Adrenal gland (tissue), 12 donors: ENCODE measurements around the gene SLC38A2. TPM values are rescaled to one million over a fixed set of nuclear protein-coding genes. Genes with fewer than 3 reads are reported as not detected.
A peak's percentile ranks its signal among the peaks of the same experiment; 100 is the strongest.

ENCODE experiments used
- DNase-seq, 7 donors: peaks; one replicate each; pipeline ENCODE4 v3.0.0-alpha.2; 2019 to 2020
- H3K27ac ChIP-seq, 5 donors: fragments of 200-600 bp; sonication (generic) in 4 of 5; 1 replicate in 3 of 5; 2 replicates in 2 of 5; pipeline versions ENCODE4 v1.5.1 to v1.8.0; 2016 to 2020; ENCODE audit warnings: mild to moderate bottlenecking in 1 of 5
- H3K27me3 ChIP-seq: fragments of 200-600 bp; 2 replicates; pipeline ENCODE4 v1.8.0; 2021
- H3K36me3 ChIP-seq, 2 donors: fragments of 200-600 bp; replicated peaks in 1 of 2; 1 replicate in 1 of 2; 2 replicates in 1 of 2; pipeline versions ENCODE4 v1.5.1 to v1.8.0; 2018 to 2022
- H3K4me1 ChIP-seq, 2 donors: fragments of 200-600 bp; replicated peaks in 1 of 2; 1 replicate in 1 of 2; 2 replicates in 1 of 2; pipeline versions ENCODE4 v1.5.1 to v1.8.0; 2018 to 2021
- H3K4me3 ChIP-seq, 4 donors: fragments of 200-600 bp; sonication (generic) in 3 of 4; one replicate each; pipeline ENCODE4 v1.5.1; 2016 to 2018
- H3K9me3 ChIP-seq, 3 donors: fragments of 200-600 bp; sonication (generic) in 1 of 3; replicated peaks in 1 of 3; 1 replicate in 2 of 3; 2 replicates in 1 of 3; pipeline versions ENCODE4 v1.5.1 to v1.8.0; 2016 to 2021
- POLR2A ChIP-seq, 2 donors: fragments of 450-650 bp; IDR thresholded peaks; one replicate each; pipeline ENCODE4 v1.6.1; 2017; ENCODE audit warnings: antibody characterized with exemption in 2 of 2, mild to moderate bottlenecking in 2 of 2, moderate library complexity in 1 of 2
- WGBS, 4 donors: extraction: QIAGEN DNeasy Blood & Tissue Kit in 2 of 4; methylation state at CpG; one replicate each; pipeline versions ENCODE4 v1.1.5 to v1.1.7; 2013 to 2017; 5-methylcytosine and 5-hydroxymethylcytosine counted together
- intact Hi-C, 2 donors: fragments of 100-400 bp; cut with DNase I; formaldehyde crosslinking; loops; one replicate each; pipeline versions ENCODE4 v1.14.1 to v1.15.0; 2022 to 2023
- polyA plus RNA-seq, 3 donors: library from polyadenylated mRNA; stranded (reverse); fragments of 200-250 nt in 2 of 3; fragments of 350-450 nt in 1 of 3; fragmentation: Illumina TruSeq in 1 of 3; extraction: RNeasy Lipid Tissue Mini Kit (QIAGEN cat#74804) in 1 of 3; gene quantifications; one replicate each; pipeline ENCODE4 v1.2.3, GENCODE V29; 2013 to 2014
- total RNA-seq, 9 donors: library from RNA; depleted of rRNA in 4 of 9; stranded (reverse); fragments of >200 nt in 4 of 9; fragments of 120-200 nt in 1 of 9; fragmentation: NEBNext Ultra II Directional in 1 of 9; extraction: Animal tissue kit (Norgen Biotek cat#: 25700) in 1 of 9; gene quantifications; one replicate each; pipeline versions ENCODE4 v1.1.0 to v1.2.4, GENCODE V29; 2013 to 2023
- TF ChIP-seq, protein P1 (sequence below), 6 experiments: fragments of 450-650 bp in 4 of 6; fragments of 200-600 bp in 2 of 6; sonication (generic) in 1 of 6; IDR thresholded peaks; 1 replicate in 5 of 6; 2 replicates in 1 of 6; pipeline versions ENCODE4 v1.5.1 to v1.8.0; 2016 to 2021; ENCODE audit warnings: antibody characterized with exemption in 6 of 6, mild to moderate bottlenecking in 2 of 6, moderate library complexity in 1 of 6
- donor health status: healthy with polysubstance abuse.
- donor health status: Bipolar disorder and iron deficiency.
- donor health status: DM: yes; HTN: yes; CAD: no.
- donor health status: DM: no; HTN: no; CAD: no.
- donor health status: DM: no; HTN: no; CAD: no.
- donor health status: DM: yes; HTN: yes; CAD: no.

SLC38A2 gene
- total and polyA plus RNA-seq, 12 donors = 94.6 to 948 (median 280) TPM

DNA sequence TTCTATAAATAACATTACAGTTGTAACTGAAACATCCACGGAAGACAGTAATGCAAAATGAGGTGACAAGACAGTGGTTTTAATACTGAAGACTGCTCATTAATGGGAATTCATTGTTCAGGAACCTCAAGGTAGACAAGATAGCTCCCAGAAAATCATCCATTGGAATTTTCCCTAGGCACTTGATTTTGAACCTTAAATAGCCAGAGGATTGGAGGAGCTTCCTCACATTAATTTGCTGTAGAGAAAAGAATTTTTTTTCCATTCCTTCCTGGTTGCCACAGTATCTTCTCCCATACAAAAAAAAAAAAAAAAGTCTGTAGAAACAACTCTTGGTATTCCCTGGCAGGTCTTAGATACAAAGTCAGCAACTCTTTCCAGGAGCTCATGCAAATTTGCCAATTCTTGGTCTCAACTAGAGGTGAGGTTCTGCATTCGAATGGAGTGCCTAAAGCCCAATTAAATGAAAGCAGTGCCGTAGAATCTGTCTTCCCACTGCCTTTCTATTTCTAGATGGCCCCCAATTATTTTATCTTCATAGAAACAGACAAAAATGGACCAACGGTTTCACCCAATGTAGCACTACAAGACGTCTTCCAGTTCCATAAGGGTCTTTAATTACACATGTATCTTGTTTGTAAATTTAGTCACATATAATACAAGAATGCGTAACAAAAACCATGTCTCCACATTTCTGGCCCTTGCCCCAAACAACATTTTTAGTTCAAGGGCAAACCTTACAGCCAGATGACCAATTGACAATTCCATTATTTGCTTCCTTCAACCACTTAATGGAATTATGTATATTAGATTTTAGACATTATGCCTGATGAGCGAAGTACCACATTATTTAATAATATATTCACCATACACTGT is 13.5 kb downstream of the SLC38A2 start:
- peaks cover 0 to 55% of the 10 kb centered on the region in 2 donors for H3K36me3 ChIP-seq
- H3K27ac ChIP-seq = no peak overlapping the region
- H3K4me3 ChIP-seq = no peak overlapping the region
- H3K27me3 ChIP-seq = no peaks in the 10 kb centered on the region
- DNase-seq = no peak
- 90 to 94% (median 92%) methylated on average over 7 of the region's 7 CpGs for WGBS, 4 donors
- H3K4me1 ChIP-seq = peaks cover 7 to 42% of the 10 kb centered on the region in 2 donors
- TF ChIP-seq POLR2A (IDR thresholded peaks at IDR 0.05) = peak in 1 of 2 donors; percentile 1
- TF ChIP-seq, protein P1, sequence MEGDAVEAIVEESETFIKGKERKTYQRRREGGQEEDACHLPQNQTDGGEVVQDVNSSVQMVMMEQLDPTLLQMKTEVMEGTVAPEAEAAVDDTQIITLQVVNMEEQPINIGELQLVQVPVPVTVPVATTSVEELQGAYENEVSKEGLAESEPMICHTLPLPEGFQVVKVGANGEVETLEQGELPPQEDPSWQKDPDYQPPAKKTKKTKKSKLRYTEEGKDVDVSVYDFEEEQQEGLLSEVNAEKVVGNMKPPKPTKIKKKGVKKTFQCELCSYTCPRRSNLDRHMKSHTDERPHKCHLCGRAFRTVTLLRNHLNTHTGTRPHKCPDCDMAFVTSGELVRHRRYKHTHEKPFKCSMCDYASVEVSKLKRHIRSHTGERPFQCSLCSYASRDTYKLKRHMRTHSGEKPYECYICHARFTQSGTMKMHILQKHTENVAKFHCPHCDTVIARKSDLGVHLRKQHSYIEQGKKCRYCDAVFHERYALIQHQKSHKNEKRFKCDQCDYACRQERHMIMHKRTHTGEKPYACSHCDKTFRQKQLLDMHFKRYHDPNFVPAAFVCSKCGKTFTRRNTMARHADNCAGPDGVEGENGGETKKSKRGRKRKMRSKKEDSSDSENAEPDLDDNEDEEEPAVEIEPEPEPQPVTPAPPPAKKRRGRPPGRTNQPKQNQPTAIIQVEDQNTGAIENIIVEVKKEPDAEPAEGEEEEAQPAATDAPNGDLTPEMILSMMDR (IDR thresholded peaks at IDR 0.05) = no peak
- H3K9me3 ChIP-seq = no peaks in the 10 kb centered on the region
- intact Hi-C loops = no loop called here

DNA sequence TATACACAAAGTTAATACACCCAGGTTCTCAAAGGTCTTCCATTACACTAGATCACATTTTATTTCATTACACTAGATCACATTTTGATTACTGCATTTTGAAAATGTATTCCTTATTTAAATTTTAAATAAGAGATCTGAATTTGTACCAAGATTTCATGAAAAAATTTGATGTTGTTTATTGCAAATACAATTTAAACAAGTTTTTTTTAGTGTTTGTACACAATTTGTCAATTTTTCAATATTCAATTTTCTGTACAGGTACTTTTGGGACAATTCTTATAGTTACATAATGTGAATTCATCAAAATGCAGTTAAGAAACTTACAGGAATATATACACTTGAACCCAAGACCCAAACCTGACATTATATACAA is 14.3 kb downstream of the SLC38A2 start:
- intact Hi-C loops = no loop called here
- H3K4me1 ChIP-seq = peaks cover 1 to 35% of the 10 kb centered on the region in 2 donors
- peaks cover 0 to 48% of the 10 kb centered on the region in 2 donors for H3K36me3 ChIP-seq
- H3K27me3 ChIP-seq = no peaks in the 10 kb centered on the region
- no peaks in the 10 kb centered on the region for H3K9me3 ChIP-seq
- no peak overlapping the region for H3K4me3 ChIP-seq
- peak overlapping the region in 1 of 5 donors; percentile 4 for H3K27ac ChIP-seq
- TF ChIP-seq POLR2A (IDR thresholded peaks at IDR 0.05) = no peak
- TF ChIP-seq, protein P1 (IDR thresholded peaks at IDR 0.05) = no peak
- no peak for DNase-seq

DNA sequence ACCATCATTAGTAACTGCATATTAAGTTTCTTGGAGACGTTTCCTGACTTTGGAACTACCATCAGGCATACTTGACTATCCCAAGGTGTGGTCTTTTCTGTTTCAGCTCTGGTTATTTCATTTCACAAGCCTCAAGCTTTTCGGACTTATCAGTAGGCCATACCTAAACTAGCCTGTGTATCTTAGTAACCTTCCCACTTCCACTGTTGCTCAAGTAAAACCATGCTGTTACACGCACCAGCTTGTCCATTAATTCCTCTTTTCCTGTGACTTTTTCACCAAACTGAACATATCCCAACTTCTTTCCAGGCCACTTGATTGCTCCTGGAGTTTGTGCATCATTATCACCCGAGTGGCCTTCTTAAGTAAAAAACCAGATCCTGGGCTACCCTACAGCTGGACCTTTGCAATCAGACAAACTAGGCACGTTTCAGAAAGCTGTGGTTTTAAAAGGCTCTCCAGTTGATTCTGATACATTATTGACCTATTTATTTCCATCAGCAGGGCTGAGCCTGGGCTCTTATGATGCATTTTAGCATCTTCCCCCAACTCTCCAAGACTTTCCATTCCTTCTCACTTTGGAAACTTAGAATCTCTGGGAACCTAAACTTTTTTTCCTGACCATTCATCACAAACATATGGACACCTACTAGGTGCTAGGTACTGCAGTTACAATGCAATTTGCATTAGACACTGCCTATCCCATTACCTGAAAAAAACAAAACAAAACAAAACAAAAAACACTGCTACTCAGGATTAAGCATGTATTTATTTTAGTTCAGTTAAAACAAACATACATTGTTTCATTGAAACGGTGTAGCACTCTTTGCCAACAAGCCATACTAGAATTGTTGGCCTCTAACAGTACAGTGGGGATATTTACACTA is 14.9 kb downstream of the SLC38A2 start:
- 36 to 48% (median 42%) methylated on average over 6 of the region's 6 CpGs for WGBS, 4 donors
- peaks cover 0 to 42% of the 10 kb centered on the region in 2 donors for H3K36me3 ChIP-seq
- TF ChIP-seq, protein P1 (IDR thresholded peaks at IDR 0.05) = no peak
- peak; percentile 14 to 37 for TF ChIP-seq POLR2A (IDR thresholded peaks at IDR 0.05)
- no peaks in the 10 kb centered on the region for H3K27me3 ChIP-seq
- intact Hi-C loops = no loop called here
- no peaks in the 10 kb centered on the region for H3K9me3 ChIP-seq
- H3K27ac ChIP-seq = peak overlapping the region in 1 of 5 donors; percentile 4
- no peak for DNase-seq
- H3K4me1 ChIP-seq = peaks cover 0 to 29% of the 10 kb centered on the region in 2 donors
- no peak overlapping the region for H3K4me3 ChIP-seq
